ENCODE results near the gene MFAP5.
"Not testable (repeated sequence)": the region's sequence is repeated elsewhere in the genome, so short reads cannot be mapped to it uniquely, and the experiment has no call there.

Gene MFAP5

DNA sequence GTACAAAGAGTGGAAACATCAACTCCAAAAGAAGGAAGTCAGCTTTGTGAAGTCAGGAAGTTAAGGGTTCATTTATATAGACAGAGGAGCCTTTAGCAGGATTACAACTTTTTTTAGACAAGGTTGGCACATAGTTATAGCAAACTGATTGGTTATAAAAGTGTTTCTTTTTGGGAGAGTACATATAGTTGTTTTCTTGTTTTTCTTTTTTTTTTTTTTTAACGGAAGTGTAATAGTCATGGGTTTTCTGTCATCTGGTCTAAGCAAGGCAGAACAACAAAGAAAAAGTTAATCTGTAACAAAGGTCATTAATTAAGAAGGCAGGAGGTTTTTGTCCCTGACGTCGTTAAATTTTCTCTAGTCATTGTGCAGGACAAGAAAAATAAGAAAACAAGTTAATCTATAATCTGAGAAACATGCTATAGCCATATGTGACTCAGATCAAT, 13.0 kb upstream of the MFAP5 start:
- DNase-seq (ENCODE audit: low spot score) = no peak

GRCh38 chr12:8672381-8672780, 9.8 kb upstream of the MFAP5 start:
- no peak for DNase-seq (ENCODE audit: low spot score)

GRCh38 chr12:8668441-8668840, 5.8 kb upstream of the MFAP5 start:
- no peak for DNase-seq (ENCODE audit: low spot score)

DNA sequence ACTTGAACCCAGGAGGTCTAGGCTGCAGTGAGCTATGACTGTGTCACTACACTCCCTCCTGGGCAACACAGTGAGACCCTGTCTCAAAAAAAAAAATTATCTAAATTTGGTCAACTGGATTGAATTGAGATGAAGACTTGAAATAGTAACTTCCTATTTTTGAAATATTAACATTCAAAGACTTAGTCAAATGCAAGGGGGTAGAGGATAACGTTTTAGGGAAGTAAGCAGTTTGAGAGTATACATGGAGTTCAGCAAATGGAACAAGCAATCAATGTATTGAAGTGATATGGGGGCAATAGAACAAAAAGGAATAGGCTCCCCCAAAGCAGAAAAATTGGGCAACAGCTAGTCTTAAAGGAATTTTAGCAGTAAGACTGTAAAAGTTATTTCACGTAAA, 4.6 kb upstream of the MFAP5 start:
- no peak for DNase-seq (ENCODE audit: low spot score)

DNA sequence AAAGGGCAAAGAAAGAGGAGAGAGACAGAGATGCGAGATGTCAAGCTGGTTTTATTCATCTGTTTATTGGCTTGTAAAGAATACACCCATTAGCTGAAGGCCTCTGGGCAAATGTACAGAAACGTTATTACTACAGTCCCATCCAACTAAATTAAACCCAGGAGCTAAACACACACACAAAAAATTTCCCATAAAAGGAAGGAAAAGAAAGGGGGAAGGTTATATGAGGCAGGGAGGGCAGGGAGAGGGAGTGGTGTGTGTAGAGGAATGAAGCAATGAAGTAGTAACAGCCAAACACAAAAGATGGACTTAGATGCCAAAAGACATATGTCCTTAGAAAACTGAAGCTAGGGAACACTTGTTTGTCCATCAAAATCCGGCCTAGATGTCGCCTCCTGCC, 3.1 kb upstream of the MFAP5 start:
- DNase-seq (ENCODE audit: low spot score) = no peak

GRCh38 chr12:8664228-8664913, 1.7 kb upstream of the MFAP5 start:
- no peak for DNase-seq (ENCODE audit: low spot score)

DNA sequence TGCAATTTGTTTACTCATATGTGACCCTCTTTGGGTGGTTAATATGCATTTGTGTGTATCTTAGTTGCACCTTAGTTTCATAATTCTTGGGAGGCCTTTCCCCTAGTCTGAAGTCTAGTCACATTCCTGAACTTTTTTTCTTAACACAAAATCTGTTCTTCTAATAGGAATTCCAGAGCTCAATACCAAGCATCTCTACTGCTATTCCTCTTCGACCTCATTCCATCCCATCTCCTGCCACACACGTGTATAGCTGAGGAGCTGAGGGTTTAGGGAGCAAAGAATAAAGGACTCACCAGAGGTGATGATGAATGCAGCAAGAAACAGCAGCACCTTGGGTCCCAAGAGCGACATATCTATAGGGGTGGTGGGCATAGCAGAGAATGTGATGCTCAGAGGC, 875 bp downstream of the MFAP5 start:
- DNase-seq (ENCODE audit: low spot score) = no peak

- no peak for DNase-seq (ENCODE audit: low spot score)
These were observed 1.6 kb downstream of the MFAP5 start for GRCh38 chr12:8661016-8661415.

- peak; percentile 49 for DNase-seq (ENCODE audit: low spot score)
These were observed 4.3 kb downstream of the MFAP5 start for GRCh38 chr12:8658346-8658745.

GRCh38 chr12:8655421-8655820, 7.2 kb downstream of the MFAP5 start:
- no peak for DNase-seq (ENCODE audit: low spot score)

- no peak for DNase-seq (ENCODE audit: low spot score)
These were observed 13.9 kb downstream of the MFAP5 start for GRCh38 chr12:8648576-8649205.

GRCh38 chr12:8647968-8648367, 14.7 kb downstream of the MFAP5 start:
- no peak for DNase-seq (ENCODE audit: low spot score)

- peak; percentile 26 for DNase-seq (ENCODE audit: low spot score)
These were observed 18.0 kb downstream of the MFAP5 start for GRCh38 chr12:8644345-8645248.

- DNase-seq (ENCODE audit: low spot score) = no peak
These were observed 19.9 kb downstream of the MFAP5 start for GRCh38 chr12:8642775-8643174.

- DNase-seq (ENCODE audit: low spot score) = no peak
These were observed 22.7 kb downstream of the MFAP5 start for GRCh38 chr12:8639936-8640335.

DNA sequence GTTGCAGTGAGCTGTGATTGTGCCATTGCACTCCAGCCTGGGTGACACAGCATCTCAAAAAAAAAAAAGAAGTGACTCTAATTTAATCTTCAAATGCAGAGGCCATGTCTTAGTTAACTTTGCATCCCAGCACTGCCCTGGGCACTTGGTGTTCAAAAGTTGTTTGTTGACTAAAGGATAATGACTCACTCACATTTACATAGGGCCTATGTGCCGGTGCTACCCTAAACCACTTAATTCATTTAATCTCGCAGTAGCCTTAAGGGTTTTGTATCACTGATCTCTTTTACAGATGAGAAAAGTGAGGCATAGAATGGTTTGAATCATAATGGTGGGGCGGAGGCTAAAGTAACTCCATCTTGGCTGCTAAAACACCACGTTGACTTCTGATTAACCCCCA, 23.7 kb downstream of the MFAP5 start:
- no peak for DNase-seq (ENCODE audit: low spot score)

GRCh38 chr12:8637666-8638065, 25.0 kb downstream of the MFAP5 start:
- DNase-seq (ENCODE audit: low spot score) = no peak

DNA sequence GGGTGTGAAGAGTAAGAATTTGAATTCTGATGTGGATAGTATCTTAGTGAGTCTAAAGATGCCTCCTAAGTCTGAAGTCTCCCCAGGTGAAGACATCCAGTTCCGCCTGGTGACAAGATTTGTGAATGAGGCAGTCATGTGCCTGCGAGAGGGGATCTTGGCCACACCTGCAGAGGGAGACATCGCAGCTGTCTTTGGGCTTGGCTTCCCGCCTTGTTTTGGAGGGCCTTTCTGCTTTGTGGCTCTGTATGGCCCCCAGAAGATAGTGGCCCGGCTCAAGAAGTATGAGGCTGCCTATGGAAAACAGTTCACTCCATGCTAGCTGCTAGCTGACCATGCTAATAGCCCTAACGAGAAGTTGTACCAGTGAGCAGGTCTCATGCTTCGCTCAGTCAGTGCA, 25.4 kb downstream of the MFAP5 start:
- no peak for DNase-seq (ENCODE audit: low spot score)

GRCh38 chr12:8636581-8636980, 26.0 kb downstream of the MFAP5 start:
- no peak for DNase-seq (ENCODE audit: low spot score)

DNA sequence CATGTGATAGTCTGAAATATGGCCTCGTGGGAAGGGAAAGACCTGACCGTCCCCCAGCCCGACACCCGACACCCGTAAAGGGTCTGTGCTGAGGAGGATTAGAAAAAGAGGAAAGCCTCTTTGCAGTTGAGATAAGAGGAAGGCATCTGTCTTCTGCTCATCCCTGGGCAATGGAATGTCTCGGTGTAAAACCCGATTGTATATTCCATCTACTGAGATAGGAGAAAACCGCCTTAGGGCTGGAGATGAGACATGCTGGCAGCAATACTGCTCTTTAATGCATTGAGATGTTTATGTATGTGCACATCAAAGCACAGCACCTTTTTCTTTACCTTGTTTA, 26.6 kb downstream of the MFAP5 start:
- DNase-seq (ENCODE audit: low spot score) = not testable (repeated sequence)

GRCh38 chr12:8635342-8636006, 27.2 kb downstream of the MFAP5 start:
- DNase-seq (ENCODE audit: low spot score) = not testable (repeated sequence)

GRCh38 chr12:8630131-8630530, 32.5 kb downstream of the MFAP5 start:
- no peak for DNase-seq (ENCODE audit: low spot score)

All from SW480 (cell line).